IPS-15b (cell line): ENCODE data around the gene ZDHHC6.

Source experiments
- H3K27me3 ChIP-seq: one replicate; pipeline ENCODE4 v1.6.1; 2013; ENCODE audit warnings: low read length; ENCODE audit not compliant: control insufficient read depth, insufficient read depth
- H3K36me3 ChIP-seq: one replicate; pipeline ENCODE4 v1.6.1; 2013; ENCODE audit warnings: low read length; ENCODE audit not compliant: control insufficient read depth, insufficient read depth
- H3K4me1 ChIP-seq: one replicate; pipeline ENCODE4 v1.6.1; 2013; ENCODE audit warnings: mild to moderate bottlenecking, low read length; ENCODE audit not compliant: control insufficient read depth, insufficient read depth
- H3K4me3 ChIP-seq: one replicate; pipeline ENCODE4 v1.5.1; 2013; ENCODE audit warnings: low read depth, low read length
- H3K9ac ChIP-seq: one replicate; pipeline ENCODE4 v1.6.1; 2013; ENCODE audit warnings: low read depth, mild to moderate bottlenecking, low read length
- H3K9me3 ChIP-seq: one replicate; pipeline ENCODE4 v1.6.1; 2013; ENCODE audit warnings: mild to moderate bottlenecking, low read length; ENCODE audit not compliant: control insufficient read depth, insufficient read depth

ZDHHC6 gene

GRCh38 chr10:112385201-112385600, 61.5 kb downstream of the ZDHHC6 start:
- Histone ChIP-seq H3K4me1 (no peaks in the 10 kb centered on the region), H3K27me3 (no peaks in the 10 kb centered on the region), H3K4me3 (no peak overlapping the region), H3K9me3 (no peaks in the 10 kb centered on the region), H3K36me3 (no peaks in the 10 kb centered on the region), H3K9ac (no peak overlapping the region)

DNA sequence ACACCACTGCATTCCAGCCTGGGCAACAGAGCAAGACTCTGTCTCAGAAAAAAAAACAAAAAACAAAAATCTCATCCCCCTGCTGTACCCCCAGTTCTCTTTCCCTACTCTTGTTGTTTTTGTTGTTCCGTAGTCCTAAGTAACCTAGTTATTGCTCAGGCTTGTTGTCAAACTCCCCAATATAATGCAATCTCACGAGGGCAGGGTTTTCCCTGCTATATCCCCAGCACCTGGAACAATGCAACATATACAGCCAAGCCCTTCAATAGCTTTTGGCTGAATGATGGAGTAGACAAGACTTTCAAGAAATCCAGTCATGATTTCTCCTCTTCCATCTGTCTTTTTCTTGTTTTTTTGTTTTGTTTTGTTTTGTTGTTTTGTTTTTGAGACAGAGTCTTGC, 62.6 kb downstream of the ZDHHC6 start:
- Histone ChIP-seq H3K9ac (no peak overlapping the region), H3K9me3 (no peaks in the 10 kb centered on the region), H3K36me3 (no peaks in the 10 kb centered on the region), H3K4me3 (no peak overlapping the region), H3K4me1 (no peaks in the 10 kb centered on the region), H3K27me3 (no peaks in the 10 kb centered on the region)

- no peaks in the 10 kb centered on the region for H3K4me1 ChIP-seq
Measured at GRCh38 chr10:112383325-112383724, 63.4 kb downstream of the ZDHHC6 start.

DNA sequence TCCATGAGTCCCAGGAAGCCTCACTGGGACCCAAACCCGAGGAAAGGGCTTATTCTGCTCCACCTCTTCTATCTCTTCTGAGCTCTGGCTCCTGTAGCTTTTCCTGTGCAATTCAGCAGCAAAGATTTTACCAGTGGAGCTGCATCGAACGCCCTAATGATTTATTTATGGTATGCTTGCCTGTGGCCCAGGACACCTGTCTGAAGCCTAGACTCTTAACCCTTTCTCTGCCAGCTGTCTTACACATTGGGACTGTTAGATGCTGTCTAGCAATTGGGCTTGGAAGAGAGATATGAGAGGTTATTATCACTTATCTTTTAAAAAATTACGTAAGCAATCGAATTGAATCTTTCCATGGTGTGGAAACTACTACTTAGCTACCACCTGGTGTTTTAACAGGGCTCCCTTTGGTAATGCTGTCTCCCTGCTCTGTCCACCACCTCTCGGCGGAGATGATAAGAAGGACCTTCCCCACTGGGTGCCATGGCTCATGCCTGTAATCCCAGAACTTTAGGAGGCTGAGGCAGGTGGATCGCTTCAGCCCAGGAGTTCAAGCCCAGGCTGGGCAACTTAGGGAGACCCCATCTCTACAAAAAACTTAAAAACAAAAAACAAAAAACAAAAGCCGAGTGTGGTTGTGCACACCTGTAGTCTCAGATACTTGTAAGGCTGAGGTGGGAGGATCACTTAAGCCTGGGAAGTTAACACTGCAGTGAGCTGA, 64.0 kb downstream of the ZDHHC6 start:
- Histone ChIP-seq H3K4me1 (no peaks in the 10 kb centered on the region), H3K36me3 (no peaks in the 10 kb centered on the region), H3K9ac (no peak overlapping the region), H3K9me3 (no peaks in the 10 kb centered on the region), H3K27me3 (no peaks in the 10 kb centered on the region), H3K4me3 (no peak overlapping the region)

More at GRCh38 chr10:112383325-112383724, 63.4 kb downstream of the ZDHHC6 start:
- Histone ChIP-seq H3K9ac (no peak overlapping the region), H3K4me3 (no peak overlapping the region), H3K36me3 (no peaks in the 10 kb centered on the region), H3K9me3 (no peaks in the 10 kb centered on the region), H3K27me3 (no peaks in the 10 kb centered on the region)
